CD4-positive, alpha-beta T cell treated with Interleukin-17A for 1 hour (primary cell): ENCODE measurements around the gene PGLYRP4.

Experiments
- DNase-seq: peaks from one replicate; pipeline ENCODE4 v3.0.0-alpha.2; 2020

The PGLYRP4 gene

GRCh38 chr1:153374071-153374470 is 25.4 kb upstream of the PGLYRP4 start:
- no peak for DNase-seq

- DNase-seq = no peak
These were observed 23.9 kb upstream of the PGLYRP4 start for GRCh38 chr1:153372571-153372970.

- DNase-seq = no peak
These were observed 22.6 kb upstream of the PGLYRP4 start for GRCh38 chr1:153371231-153371630.

GRCh38 chr1:153370146-153370545 is 21.5 kb upstream of the PGLYRP4 start:
- DNase-seq = no peak

- no peak for DNase-seq
These were observed 19.9 kb upstream of the PGLYRP4 start for GRCh38 chr1:153368495-153368894.

GRCh38 chr1:153367090-153367489 is 18.4 kb upstream of the PGLYRP4 start:
- DNase-seq = no peak

- DNase-seq = no peak
These were observed 17.6 kb upstream of the PGLYRP4 start for GRCh38 chr1:153366261-153366660.

- no peak for DNase-seq
These were observed 17.1 kb upstream of the PGLYRP4 start for GRCh38 chr1:153365696-153366095.

GRCh38 chr1:153364766-153365666 is 16.4 kb upstream of the PGLYRP4 start:
- no peak for DNase-seq

- no peak for DNase-seq
These were observed 15.5 kb upstream of the PGLYRP4 start for GRCh38 chr1:153364156-153364555.

- DNase-seq = no peak
These were observed 15.0 kb upstream of the PGLYRP4 start for GRCh38 chr1:153363641-153364040.

- no peak for DNase-seq
These were observed 13.6 kb upstream of the PGLYRP4 start for GRCh38 chr1:153362187-153362775.

GRCh38 chr1:153361480-153362109 is 13.0 kb upstream of the PGLYRP4 start:
- DNase-seq = no peak

GRCh38 chr1:153360592-153361479 is 12.2 kb upstream of the PGLYRP4 start:
- no peak for DNase-seq

GRCh38 chr1:153360190-153360589 is 11.5 kb upstream of the PGLYRP4 start:
- DNase-seq = no peak

- no peak for DNase-seq
These were observed 10.6 kb upstream of the PGLYRP4 start for GRCh38 chr1:153359241-153359640.

GRCh38 chr1:153358691-153358975 is 10.0 kb upstream of the PGLYRP4 start:
- no peak for DNase-seq

- DNase-seq = no peak
These were observed 9.4 kb upstream of the PGLYRP4 start, which contains the start of gene S100A9 for GRCh38 chr1:153357853-153358690. Gene S100A9, plus strand, starts transcription at chr1:153357854. Its CDS starts 430 bp downstream, at chr1:153358284.

- peak; percentile 23 for DNase-seq
These were observed 8.6 kb upstream of the PGLYRP4 start for GRCh38 chr1:153357076-153357852.

- DNase-seq = no peak
These were observed 7.9 kb upstream of the PGLYRP4 start for GRCh38 chr1:153356392-153357075.
